HL-60 (cell line): Measurements from ENCODE around the gene CACNA1D.

Source experiments
- DNase-seq, 2 experiments: peaks; one replicate each; pipeline ENCODE4 v3.0.0-alpha.2; 2010 to 2020; ENCODE audit warnings: low read depth in 1 of 2, low spot score in 1 of 2
- H3K27ac ChIP-seq: fragments of 250-450 bp; sonication (Bioruptor Pico); replicated peaks from 2 replicates; pipeline ENCODE4 v1.5.1; 2020; ENCODE audit warnings: mild to moderate bottlenecking, moderate library complexity
- H3K27me3 ChIP-seq: fragments of 250-450 bp; sonication (Bioruptor Pico); 2 replicates; pipeline ENCODE4 v1.5.1; 2021; ENCODE audit warnings: mild to moderate bottlenecking, moderate library complexity; ENCODE audit not compliant: insufficient read depth, poor library complexity, severe bottlenecking
- H3K4me3 ChIP-seq: replicated peaks from 2 replicates; pipeline ENCODE4 v1.5.1; 2011; ENCODE audit warnings: mild to moderate bottlenecking, control low read depth, low read length; ENCODE audit not compliant: insufficient read depth
- CTCF ChIP-seq: IDR thresholded peaks from one replicate; pipeline ENCODE4 v1.5.1; 2011; ENCODE audit warnings: low read length, control low read depth, inconsistent platforms; ENCODE audit not compliant: insufficient read depth
- GABPA ChIP-seq: IDR thresholded peaks from 2 replicates; pipeline ENCODE4 v1.6.1; 2012; ENCODE audit warnings: low read depth
- POLR2AphosphoS5 ChIP-seq: IDR thresholded peaks from 2 replicates; pipeline ENCODE4 v1.6.1; 2012; ENCODE audit warnings: low read depth
- REST ChIP-seq: IDR thresholded peaks from 2 replicates; pipeline ENCODE4 v1.6.1; 2012; ENCODE audit warnings: low read depth; ENCODE audit not compliant: insufficient replicate concordance
- SPI1 ChIP-seq: IDR thresholded peaks from 2 replicates; pipeline ENCODE4 v1.6.1; 2012; ENCODE audit warnings: low read depth, mild to moderate bottlenecking, borderline replicate concordance

The CACNA1D gene

GRCh38 chr3:53651927-53652326 lies 157.5 kb downstream of the CACNA1D start:
- TF ChIP-seq SPI1 = no peak
- no peak for TF ChIP-seq GABPA
- TF ChIP-seq REST = no peak
- TF ChIP-seq CTCF = no peak
- no peak for TF ChIP-seq POLR2AphosphoS5
- Histone ChIP-seq H3K27ac (no peak overlapping the region), H3K4me3 (no peak overlapping the region), H3K27me3 (no peaks in the 10 kb centered on the region)
- DNase-seq = no peak

- H3K27me3 ChIP-seq = no peaks in the 10 kb centered on the region
- TF ChIP-seq POLR2AphosphoS5 (no peak), SPI1 (no peak), REST (no peak)
- H3K27ac ChIP-seq = no peak overlapping the region
- H3K4me3 ChIP-seq = no peak overlapping the region
- DNase-seq = no peak
Observed at GRCh38 chr3:53657651-53658050, 163.2 kb downstream of the CACNA1D start.

- H3K4me3 ChIP-seq = no peak overlapping the region
- DNase-seq = no peak
- H3K27ac ChIP-seq = no peak overlapping the region
- no peak for TF ChIP-seq REST
- no peak for TF ChIP-seq GABPA
- TF ChIP-seq POLR2AphosphoS5 = no peak
- TF ChIP-seq SPI1 = no peak
- no peak for TF ChIP-seq CTCF
- H3K27me3 ChIP-seq = no peaks in the 10 kb centered on the region
Observed at GRCh38 chr3:53658613-53659193, 164.3 kb downstream of the CACNA1D start.

GRCh38 chr3:53659996-53660395 lies 165.6 kb downstream of the CACNA1D start:
- TF ChIP-seq GABPA = no peak
- TF ChIP-seq SPI1 = no peak
- no peak for TF ChIP-seq REST
- no peak for TF ChIP-seq CTCF
- TF ChIP-seq POLR2AphosphoS5 = no peak
- H3K27me3 ChIP-seq = no peaks in the 10 kb centered on the region
- no peak for DNase-seq
- no peak overlapping the region for H3K4me3 ChIP-seq
- H3K27ac ChIP-seq = no peak overlapping the region
